IPS-15b (cell line): ENCODE measurements around the gene DAZAP2.

Experiments used
- H3K27me3 ChIP-seq: one replicate; pipeline ENCODE4 v1.6.1; 2013; ENCODE audit warnings: low read length; ENCODE audit not compliant: control insufficient read depth, insufficient read depth
- H3K36me3 ChIP-seq: one replicate; pipeline ENCODE4 v1.6.1; 2013; ENCODE audit warnings: low read length; ENCODE audit not compliant: control insufficient read depth, insufficient read depth
- H3K4me1 ChIP-seq: one replicate; pipeline ENCODE4 v1.6.1; 2013; ENCODE audit warnings: mild to moderate bottlenecking, low read length; ENCODE audit not compliant: control insufficient read depth, insufficient read depth
- H3K4me3 ChIP-seq: one replicate; pipeline ENCODE4 v1.5.1; 2013; ENCODE audit warnings: low read depth, low read length
- H3K9ac ChIP-seq: one replicate; pipeline ENCODE4 v1.6.1; 2013; ENCODE audit warnings: low read depth, mild to moderate bottlenecking, low read length
- H3K9me3 ChIP-seq: one replicate; pipeline ENCODE4 v1.6.1; 2013; ENCODE audit warnings: mild to moderate bottlenecking, low read length; ENCODE audit not compliant: control insufficient read depth, insufficient read depth

Gene DAZAP2

GRCh38 chr12:51238510-51239334 lies at the start of gene DAZAP2:
DAZAP2 (plus strand) TSS chr12:51238826; CDS start chr12:51238908, 82 bp downstream.
- Histone ChIP-seq H3K9me3 (no peaks in the 10 kb centered on the region), H3K9ac (peak within 1 kb of the TSS; percentile 100), H3K27me3 (no peaks in the 10 kb centered on the region), H3K36me3 (peaks cover 21% of the 10 kb centered on the region), H3K4me3 (peak within 1 kb of the TSS; percentile 100), H3K4me1 (peaks cover 4% of the 10 kb centered on the region)

GRCh38 chr12:51189790-51190355 lies 48.8 kb upstream of the DAZAP2 start:
- no peaks in the 10 kb centered on the region for H3K27me3 ChIP-seq
- no peak overlapping the region for H3K4me3 ChIP-seq
- no peaks in the 10 kb centered on the region for H3K36me3 ChIP-seq
- H3K9me3 ChIP-seq, result no peaks in the 10 kb centered on the region
- peaks cover 2% of the 10 kb centered on the region for H3K4me1 ChIP-seq
- H3K9ac ChIP-seq, result no peak overlapping the region

- Histone ChIP-seq H3K27me3 (no peaks in the 10 kb centered on the region), H3K36me3 (no peaks in the 10 kb centered on the region), H3K4me3 (no peak overlapping the region), H3K9me3 (no peaks in the 10 kb centered on the region), H3K4me1 (peaks cover 2% of the 10 kb centered on the region), H3K9ac (no peak overlapping the region)
Observed at GRCh38 chr12:51190820-51191219, 47.8 kb upstream of the DAZAP2 start.

- H3K9me3 ChIP-seq, result no peaks in the 10 kb centered on the region
- H3K27me3 ChIP-seq, result no peaks in the 10 kb centered on the region
- H3K4me1 ChIP-seq, result peaks cover 1% of the 10 kb centered on the region
- H3K9ac ChIP-seq, result no peak overlapping the region
- H3K4me3 ChIP-seq, result no peak overlapping the region
- no peaks in the 10 kb centered on the region for H3K36me3 ChIP-seq
Observed at GRCh38 chr12:51191516-51192283, 46.9 kb upstream of the DAZAP2 start.

GRCh38 chr12:51192284-51192671 lies 46.3 kb upstream of the DAZAP2 start:
- Histone ChIP-seq H3K4me1 (no peaks in the 10 kb centered on the region), H3K4me3 (no peak overlapping the region), H3K36me3 (no peaks in the 10 kb centered on the region), H3K9me3 (no peaks in the 10 kb centered on the region), H3K9ac (no peak overlapping the region), H3K27me3 (no peaks in the 10 kb centered on the region)

- Histone ChIP-seq H3K4me1 (no peaks in the 10 kb centered on the region), H3K9ac (no peak overlapping the region), H3K36me3 (peaks cover 2% of the 10 kb centered on the region), H3K27me3 (no peaks in the 10 kb centered on the region), H3K4me3 (no peak overlapping the region), H3K9me3 (no peaks in the 10 kb centered on the region)
Observed at GRCh38 chr12:51195841-51196240, 42.8 kb upstream of the DAZAP2 start.

GRCh38 chr12:51196547-51196946 lies 42.1 kb upstream of the DAZAP2 start:
- no peak overlapping the region for H3K4me3 ChIP-seq
- H3K4me1 ChIP-seq, result no peaks in the 10 kb centered on the region
- no peaks in the 10 kb centered on the region for H3K9me3 ChIP-seq
- H3K36me3 ChIP-seq, result peaks cover 2% of the 10 kb centered on the region
- no peaks in the 10 kb centered on the region for H3K27me3 ChIP-seq
- no peak overlapping the region for H3K9ac ChIP-seq

GRCh38 chr12:51197736-51198567 lies 40.7 kb upstream of the DAZAP2 start:
- Histone ChIP-seq H3K4me1 (no peaks in the 10 kb centered on the region), H3K9me3 (no peaks in the 10 kb centered on the region), H3K36me3 (peaks cover 2% of the 10 kb centered on the region), H3K4me3 (no peak overlapping the region), H3K9ac (no peak overlapping the region), H3K27me3 (no peaks in the 10 kb centered on the region)

GRCh38 chr12:51198568-51199365 lies 39.9 kb upstream of the DAZAP2 start:
- Histone ChIP-seq H3K27me3 (no peaks in the 10 kb centered on the region), H3K4me1 (no peaks in the 10 kb centered on the region), H3K9me3 (no peaks in the 10 kb centered on the region), H3K36me3 (peaks cover 2% of the 10 kb centered on the region), H3K4me3 (no peak overlapping the region), H3K9ac (no peak overlapping the region)

- H3K9me3 ChIP-seq, result no peaks in the 10 kb centered on the region
- no peak overlapping the region for H3K9ac ChIP-seq
- H3K4me3 ChIP-seq, result no peak overlapping the region
- H3K27me3 ChIP-seq, result no peaks in the 10 kb centered on the region
- peaks cover 2% of the 10 kb centered on the region for H3K36me3 ChIP-seq
- no peaks in the 10 kb centered on the region for H3K4me1 ChIP-seq
Observed at GRCh38 chr12:51199366-51199945, 39.2 kb upstream of the DAZAP2 start.
